GM04503 (cell line): ENCODE measurements around the gene AKIRIN1.
"Not testable (repeated sequence)": the region's sequence is repeated elsewhere in the genome, so short reads cannot be mapped to it uniquely, and the experiment has no call there.

Experiments used
- DNase-seq: peaks from one replicate; pipeline ENCODE4 v3.0.0-alpha.2; 2012; ENCODE audit warnings: low read depth

AKIRIN1 gene

GRCh38 chr1:38997034-38997900 lies 6.2 kb downstream of the AKIRIN1 start:
- no peak for DNase-seq

DNA sequence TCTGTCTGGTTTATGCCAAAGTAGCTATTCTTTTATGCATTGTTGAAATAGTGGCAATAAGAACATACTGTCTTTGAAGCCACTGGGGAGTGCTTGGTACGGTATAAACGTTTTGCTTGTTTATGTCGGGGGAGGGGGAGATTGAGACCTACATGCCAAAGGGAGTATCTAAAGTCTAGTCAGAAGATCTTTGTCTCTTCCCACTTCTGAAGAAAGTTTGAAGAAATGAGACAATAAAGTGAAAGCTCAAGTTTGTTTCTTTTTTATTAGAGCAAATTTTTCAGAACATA lies 6.8 kb downstream of the AKIRIN1 start:
- DNase-seq, result no peak

DNA sequence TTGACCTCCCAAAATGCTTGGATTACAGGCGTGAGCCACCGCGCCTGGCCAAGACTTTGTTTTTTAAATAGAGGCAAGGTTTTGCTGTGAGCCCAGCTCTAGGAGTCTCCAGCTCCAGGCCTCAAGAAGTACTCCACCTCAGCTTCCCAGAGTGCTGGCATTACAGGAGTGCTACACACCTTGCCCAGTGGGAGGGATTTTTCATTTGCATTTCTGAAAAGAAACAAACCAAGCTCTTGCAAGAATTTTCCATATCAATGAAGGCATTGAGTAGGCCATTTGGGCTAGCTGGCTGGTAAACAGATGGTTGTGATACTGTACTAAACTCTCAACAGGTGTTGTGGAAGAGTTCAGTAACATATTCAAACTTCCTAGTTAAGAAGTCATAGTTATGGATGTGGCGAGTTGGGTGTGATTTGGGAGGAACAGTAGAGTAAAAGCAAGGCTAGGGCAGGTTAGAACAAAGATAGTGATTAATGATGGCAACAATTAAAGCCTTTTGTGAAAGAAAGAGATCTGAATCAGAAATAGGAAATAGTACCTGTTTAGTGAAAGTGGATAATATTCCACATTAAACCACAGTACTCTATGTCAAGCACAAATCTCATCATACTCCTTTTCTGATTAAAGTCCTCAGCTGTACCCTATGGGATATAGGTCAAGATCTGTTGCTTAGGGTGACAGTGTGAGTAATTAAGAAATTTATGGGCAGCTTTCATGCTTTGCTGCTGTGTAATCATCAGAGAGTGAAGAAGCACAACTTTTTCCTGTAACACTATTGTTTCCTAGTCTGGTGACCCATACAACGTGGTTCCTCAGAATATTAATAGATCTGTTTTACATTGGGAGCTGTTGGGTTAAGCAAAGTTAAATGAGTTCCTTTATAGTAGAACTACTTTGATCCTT lies 10.7 kb downstream of the AKIRIN1 start:
- DNase-seq, result no peak

- DNase-seq, result no peak
These were observed 12.2 kb downstream of the AKIRIN1 start for GRCh38 chr1:39003281-39003680.

- DNase-seq, result no peak
These were observed 12.7 kb downstream of the AKIRIN1 start for GRCh38 chr1:39003794-39004193.

GRCh38 chr1:39006287-39006686 lies 15.2 kb downstream of the AKIRIN1 start:
- DNase-seq, result no peak

DNA sequence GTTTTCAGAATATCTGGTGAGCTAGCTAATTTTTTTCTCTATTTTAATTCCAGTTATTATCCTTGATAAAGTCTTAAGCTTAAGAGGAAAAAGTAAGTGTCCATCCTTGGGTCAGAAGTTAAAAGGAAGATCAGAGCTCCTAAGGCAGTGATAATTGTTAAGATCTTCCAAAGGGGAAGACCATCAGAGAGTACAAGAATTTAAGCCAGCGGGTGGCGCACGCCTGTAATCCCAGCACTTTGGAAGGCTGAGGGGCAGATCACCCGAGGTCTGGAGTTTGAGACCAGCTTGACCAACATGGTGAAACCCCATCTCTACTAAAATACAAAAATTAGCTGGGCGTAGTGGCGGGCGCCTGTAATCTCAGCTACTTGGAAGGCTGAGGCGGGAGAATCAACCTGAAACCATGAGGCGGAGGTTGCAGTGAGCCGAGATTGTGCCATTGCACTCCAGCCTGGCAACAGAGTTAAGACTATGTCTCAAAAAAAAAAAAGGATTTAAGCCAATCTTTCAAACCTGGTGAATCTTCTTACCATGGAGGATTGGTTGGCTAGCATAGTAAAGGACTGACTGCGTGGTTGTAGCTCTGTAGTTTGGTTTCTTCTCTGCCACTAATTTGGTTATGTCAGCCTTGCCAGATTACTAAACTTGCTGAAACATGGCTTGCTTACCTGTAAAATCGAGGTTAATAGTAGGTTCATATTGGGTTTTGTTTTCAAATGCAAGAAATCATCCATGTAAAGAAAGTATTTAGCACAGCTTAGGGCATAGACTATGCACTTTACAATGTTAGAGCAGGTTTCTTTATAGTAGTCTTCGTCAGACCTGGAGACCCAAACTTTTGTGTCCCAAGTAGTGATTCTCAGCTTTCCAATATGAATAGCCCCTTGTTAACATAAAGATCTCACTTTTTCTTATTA lies 15.9 kb downstream of the AKIRIN1 start:
- DNase-seq, result no peak

DNA sequence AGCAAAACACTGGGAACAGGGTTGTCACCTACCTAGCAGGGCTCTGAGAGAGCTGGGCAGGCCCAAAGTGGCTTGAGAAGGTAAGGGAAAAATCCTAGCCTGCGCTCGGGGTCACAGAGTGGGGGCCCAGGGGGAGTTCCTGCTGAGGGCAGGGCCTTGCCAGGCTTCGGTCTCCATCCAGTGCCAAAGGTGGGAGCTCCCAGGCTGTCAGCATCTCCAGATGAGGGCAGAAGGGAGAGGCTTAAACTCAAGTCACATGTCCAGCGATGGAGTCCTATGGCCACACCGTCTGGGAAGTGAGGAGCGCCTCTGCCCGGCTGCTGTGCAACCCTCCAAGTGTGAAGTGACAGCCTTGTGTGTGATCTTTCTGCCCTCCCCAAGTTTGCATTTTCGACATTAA lies 23.9 kb downstream of the AKIRIN1 start:
- DNase-seq, result not testable (repeated sequence)

GRCh38 chr1:39016604-39017171 lies 25.6 kb downstream of the AKIRIN1 start:
- no peak for DNase-seq

GRCh38 chr1:39017266-39017665 lies 26.2 kb downstream of the AKIRIN1 start:
- DNase-seq, result no peak

- not testable (repeated sequence) for DNase-seq
These were observed 29.4 kb downstream of the AKIRIN1 start for GRCh38 chr1:39020494-39020893.

- no peak for DNase-seq
These were observed 30.4 kb downstream of the AKIRIN1 start for GRCh38 chr1:39021426-39021825.

GRCh38 chr1:39023140-39023539 lies 32.1 kb downstream of the AKIRIN1 start:
- DNase-seq, result no peak

GRCh38 chr1:39026051-39026865 lies 35.2 kb downstream of the AKIRIN1 start, which contains the start of gene NDUFS5:
Gene NDUFS5, plus strand, starts transcription at chr1:39026350. Its CDS starts 2,375 bp downstream, at chr1:39028725.
- peak; percentile 72 for DNase-seq

GRCh38 chr1:39026866-39027507 lies 35.9 kb downstream of the AKIRIN1 start:
- no peak for DNase-seq

GRCh38 chr1:39034114-39034654 lies 43.1 kb downstream of the AKIRIN1 start:
- no peak for DNase-seq

DNA sequence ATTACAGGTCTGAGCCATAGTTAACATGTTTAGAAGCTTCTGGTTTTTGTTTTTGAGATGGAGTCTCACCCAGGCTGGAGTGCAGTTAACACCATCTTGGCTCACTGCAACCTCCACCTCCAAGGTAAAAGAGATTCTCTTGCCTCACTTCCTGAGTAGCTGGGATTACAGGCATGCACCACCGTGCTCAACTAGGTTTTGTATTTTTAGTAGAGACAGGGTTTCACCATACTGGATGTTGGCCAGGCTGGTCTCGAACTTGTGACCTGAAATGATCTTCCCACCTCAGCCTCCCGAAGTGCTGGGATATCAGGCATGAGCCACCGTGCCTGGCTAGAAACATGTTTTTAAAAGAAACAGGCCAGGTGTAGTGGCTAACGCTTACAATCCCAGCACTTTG lies 45.6 kb downstream of the AKIRIN1 start:
- DNase-seq, result no peak

- no peak for DNase-seq
These were observed 52.4 kb downstream of the AKIRIN1 start for GRCh38 chr1:39043513-39043912.

GRCh38 chr1:39044762-39045161 lies 53.7 kb downstream of the AKIRIN1 start:
- DNase-seq, result no peak

GRCh38 chr1:39045231-39045630 lies 54.2 kb downstream of the AKIRIN1 start:
- no peak for DNase-seq
